ENCODE results near the gene DMRTA1. TPM values are rescaled to one million over a fixed set of nuclear protein-coding genes. Genes with fewer than 3 reads are reported as not detected.

The DMRTA1 gene
- total and polyA plus RNA-seq, 2 of the 13 experiments (the other 11 are each of a cell fraction or from before 2014, with no cell fraction given) = 0.13 to 0.16 TPM

DNA sequence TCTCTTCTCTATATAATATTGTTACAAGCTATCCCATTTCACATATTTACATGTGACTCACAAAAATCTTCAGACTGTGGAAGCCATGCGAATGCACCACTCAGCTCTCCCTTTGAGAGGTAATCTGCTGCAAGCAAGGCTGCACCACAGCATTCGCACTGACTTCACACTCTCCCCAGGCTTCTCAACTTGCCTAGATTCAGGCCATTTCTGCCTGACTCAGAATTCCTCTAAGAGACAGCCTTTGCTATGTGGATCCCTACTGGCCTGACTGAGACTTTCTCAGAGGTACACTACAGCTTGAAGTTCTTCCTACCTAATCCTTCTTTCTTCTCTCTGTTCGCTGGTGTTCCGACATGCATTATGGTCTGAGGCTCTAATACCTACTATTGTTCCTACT lies 21.1 kb upstream of the DMRTA1 start:
- H3K27me3 ChIP-seq (ENCODE audit: control insufficient read depth in 1 of 2, insufficient read depth in 2 of 2, low read length in 2 of 2) = no peaks in the 10 kb centered on the region
- H3K79me2 ChIP-seq (ENCODE audit: insufficient read depth, low read length) = no peaks in the 10 kb centered on the region
- DNase-seq (ENCODE audit: low spot score) (no peak), ATAC-seq (no peak), FAIRE-seq (no peak)
- in situ Hi-C loops (cut with HindIII; ENCODE audit: extremely low pct_ligation_motif_present, low pct_unique_long_range_greater_than_20kb) (loop anchor here (25.0 kb wide), 1 partner anchor 613 kb away; the partner anchor contains the start of gene MTAP), intact Hi-C loops (cut with micrococcal nuclease; ENCODE audit: unreplicated experiment) (no loop called here)
- no peak overlapping the region for H3K9ac ChIP-seq (ENCODE audit: insufficient read depth, low read depth, low read length)
- no peaks in the 10 kb centered on the region for H3K36me3 ChIP-seq (replicated peaks in 1 of 2; ENCODE audit: control insufficient read depth in 1 of 2, insufficient read depth in 2 of 2, low read length in 2 of 2)
- no peaks in the 10 kb centered on the region for H4K20me1 ChIP-seq (ENCODE audit: insufficient read depth, low read length)
- no peaks in the 10 kb centered on the region for H3K9me3 ChIP-seq (ENCODE audit: low read length)
- H3K4me1 ChIP-seq (ENCODE audit: insufficient read depth, low read length) = no peaks in the 10 kb centered on the region
- WGBS (ENCODE audit: low lambda C conversion rate) = 16% methylated on average over 4 of the region's 4 CpGs
- no peak overlapping the region for H3K4me2 ChIP-seq (ENCODE audit: low read depth, low read length)
- no peak for TF ChIP-seq RBM39 (IDR thresholded peaks at IDR 0.05; ENCODE audit: low read depth, low read length, poor library complexity, severe bottlenecking)
- no peak for TF ChIP-seq RNF2 (conservative IDR thresholded peaks at IDR 0.05; ENCODE audit: low read depth)
- TF ChIP-seq POLR2A (IDR thresholded peaks at IDR 0.05; ENCODE audit: insufficient read depth in 1 of 2, low read depth in 2 of 2, low read length in 2 of 2) = no peak
- TF ChIP-seq FOXP1 (IDR thresholded peaks at IDR 0.05) = no peak
- no peak for TF ChIP-seq FOXP1 (CRISPR knock-in tag; IDR thresholded peaks at IDR 0.05)
- no peak for TF ChIP-seq MED1 (CRISPR knock-in tag; IDR thresholded peaks at IDR 0.05)
- no peak for TF ChIP-seq GLI4 (CRISPR knock-in tag; IDR thresholded peaks at IDR 0.05; ENCODE audit: borderline replicate concordance)
- no peak for TF ChIP-seq PAF1 (CRISPR knock-in tag; IDR thresholded peaks at IDR 0.05)
- TF ChIP-seq REPIN1 (CRISPR knock-in tag; IDR thresholded peaks at IDR 0.05; ENCODE audit: borderline replicate concordance, low read depth) = no peak
- no peak for TF ChIP-seq ZNF264 (CRISPR knock-in tag; IDR thresholded peaks at IDR 0.05)
- TF ChIP-seq KLF6 (CRISPR knock-in tag; IDR thresholded peaks at IDR 0.05) = no peak
- no peak for TF ChIP-seq RAD21 (CRISPR knock-in tag; IDR thresholded peaks at IDR 0.05)
- TF ChIP-seq ZNF710 (CRISPR knock-in tag; IDR thresholded peaks at IDR 0.05; ENCODE audit: borderline replicate concordance) = no peak
- TF ChIP-seq SOX5 (CRISPR knock-in tag; IDR thresholded peaks at IDR 0.05; ENCODE audit: borderline replicate concordance) = no peak
- TF ChIP-seq ZNF207 (IDR thresholded peaks at IDR 0.05; ENCODE audit: borderline replicate concordance) = no peak
- no peak for TF ChIP-seq KDM1A (CRISPR knock-in tag; IDR thresholded peaks at IDR 0.05)
- TF ChIP-seq ZNF296 (CRISPR knock-in tag; conservative IDR thresholded peaks at IDR 0.05) = no peak
- H2AFZ ChIP-seq (ENCODE audit: low read length) = no peak overlapping the region
- no TSS peak for BruUV-seq (replicated peaks)
- POLR2A ChIA-PET = no interaction called here
- no peak overlapping the region for H3K4me3 ChIP-seq (replicated peaks in 1 of 3; ENCODE audit: insufficient read depth in 1 of 3, low read depth in 2 of 3, low read length in 3 of 3)
- CTCF ChIA-PET (ENCODE audit: low intra/inter-chr PET ratio, low total read pairs) = no interaction called here
- no peak overlapping the region for H3K27ac ChIP-seq (ENCODE audit: extremely low read length, insufficient read depth, low read length)

All from HepG2 (cell line).